HL-60 (cell line): Measurements from ENCODE around the gene OPTC.

ENCODE experiments used
- DNase-seq, 2 experiments: peaks; one replicate each; pipeline ENCODE4 v3.0.0-alpha.2; 2010 to 2020; ENCODE audit warnings: low read depth in 1 of 2, low spot score in 1 of 2
- H3K27ac ChIP-seq: fragments of 250-450 bp; sonication (Bioruptor Pico); replicated peaks from 2 replicates; pipeline ENCODE4 v1.5.1; 2020; ENCODE audit warnings: mild to moderate bottlenecking, moderate library complexity
- H3K27me3 ChIP-seq: fragments of 250-450 bp; sonication (Bioruptor Pico); 2 replicates; pipeline ENCODE4 v1.5.1; 2021; ENCODE audit warnings: mild to moderate bottlenecking, moderate library complexity; ENCODE audit not compliant: insufficient read depth, poor library complexity, severe bottlenecking
- H3K4me3 ChIP-seq: replicated peaks from 2 replicates; pipeline ENCODE4 v1.5.1; 2011; ENCODE audit warnings: mild to moderate bottlenecking, control low read depth, low read length; ENCODE audit not compliant: insufficient read depth
- CTCF ChIP-seq: IDR thresholded peaks from one replicate; pipeline ENCODE4 v1.5.1; 2011; ENCODE audit warnings: low read length, control low read depth, inconsistent platforms; ENCODE audit not compliant: insufficient read depth
- GABPA ChIP-seq: IDR thresholded peaks from 2 replicates; pipeline ENCODE4 v1.6.1; 2012; ENCODE audit warnings: low read depth
- POLR2AphosphoS5 ChIP-seq: IDR thresholded peaks from 2 replicates; pipeline ENCODE4 v1.6.1; 2012; ENCODE audit warnings: low read depth
- REST ChIP-seq: IDR thresholded peaks from 2 replicates; pipeline ENCODE4 v1.6.1; 2012; ENCODE audit warnings: low read depth; ENCODE audit not compliant: insufficient replicate concordance
- SPI1 ChIP-seq: IDR thresholded peaks from 2 replicates; pipeline ENCODE4 v1.6.1; 2012; ENCODE audit warnings: low read depth, mild to moderate bottlenecking, borderline replicate concordance

Gene OPTC

GRCh38 chr1:203464226-203464625, 29.7 kb upstream of the OPTC start:
- DNase-seq: no peak
- Histone ChIP-seq H3K27me3 (no peaks in the 10 kb centered on the region), H3K27ac (no peak overlapping the region), H3K4me3 (no peak overlapping the region)
- TF ChIP-seq GABPA (no peak), CTCF (no peak), POLR2AphosphoS5 (no peak), SPI1 (no peak), REST (no peak)

GRCh38 chr1:203464743-203465142, 29.2 kb upstream of the OPTC start:
- TF ChIP-seq POLR2AphosphoS5 (no peak), SPI1 (no peak), GABPA (no peak), CTCF (no peak), REST (no peak)
- Histone ChIP-seq H3K27me3 (no peaks in the 10 kb centered on the region), H3K4me3 (no peak overlapping the region), H3K27ac (no peak overlapping the region)
- no peak for DNase-seq

- DNase-seq: no peak
- no peaks in the 10 kb centered on the region for H3K27me3 ChIP-seq
- H3K4me3 ChIP-seq: no peak overlapping the region
- no peak overlapping the region for H3K27ac ChIP-seq
- no peak for TF ChIP-seq REST
- no peak for TF ChIP-seq CTCF
- no peak for TF ChIP-seq POLR2AphosphoS5
- TF ChIP-seq GABPA: no peak
- TF ChIP-seq SPI1: no peak
Measured at GRCh38 chr1:203465146-203465798, 28.7 kb upstream of the OPTC start.
